ENCODE data around the gene AFAP1L2.

- TF ChIP-seq CTCF (IDR thresholded peaks at IDR 0.05) (no peak), POLR2A (IDR thresholded peaks at IDR 0.05) (no peak)
Observed at GRCh38 chr10:114326795-114327194, 77.5 kb downstream of the AFAP1L2 start.

All from Peyer's patch (tissue), 4 donors.